Trophoblast cell (in vitro differentiated cells and primary cell): Measurements from ENCODE around the gene FUT2.

Experiments used
- DNase-seq, 2 donors: peaks; one replicate each; pipeline ENCODE4 v3.0.0-alpha.2; 2016
- H2AFZ ChIP-seq: 2 replicates; pipeline ENCODE4 v1.6.1; 2013; ENCODE audit warnings: low read length, moderate library complexity, mild to moderate bottlenecking; ENCODE audit not compliant: insufficient read depth, poor library complexity
- H2AK5ac ChIP-seq: 2 replicates; pipeline ENCODE4 v1.6.1; 2013; ENCODE audit warnings: mild to moderate bottlenecking, low read length
- H2BK120ac ChIP-seq: 2 replicates; pipeline ENCODE4 v1.6.1; 2013; ENCODE audit warnings: low read length, mild to moderate bottlenecking, moderate library complexity; ENCODE audit not compliant: insufficient read depth, poor library complexity
- H2BK12ac ChIP-seq: 2 replicates; pipeline ENCODE4 v1.6.1; 2013; ENCODE audit warnings: mild to moderate bottlenecking, low read length, moderate library complexity
- H2BK5ac ChIP-seq: 2 replicates; pipeline ENCODE4 v1.6.1; 2013; ENCODE audit warnings: low read length, low read depth, moderate library complexity, mild to moderate bottlenecking; ENCODE audit not compliant: poor library complexity
- H3K14ac ChIP-seq: 2 replicates; pipeline ENCODE4 v1.6.1; 2013; ENCODE audit warnings: mild to moderate bottlenecking, low read length
- H3K18ac ChIP-seq: 2 replicates; pipeline ENCODE4 v1.6.1; 2013; ENCODE audit warnings: mild to moderate bottlenecking, low read length
- H3K23ac ChIP-seq: 2 replicates; pipeline ENCODE4 v1.6.1; 2013; ENCODE audit warnings: low read length
- H3K27ac ChIP-seq: 2 replicates; pipeline ENCODE4 v1.5.1; 2013; ENCODE audit warnings: low read depth, mild to moderate bottlenecking, inconsistent platforms, low read length, moderate library complexity
- H3K27me3 ChIP-seq: 2 replicates; pipeline ENCODE4 v1.6.1; 2013; ENCODE audit warnings: inconsistent platforms, mild to moderate bottlenecking, low read length, moderate library complexity; ENCODE audit not compliant: insufficient read depth
- H3K36me3 ChIP-seq, 2 experiments: 1 replicate in 1 of 2; 2 replicates in 1 of 2; pipeline ENCODE4 v1.6.1; 2013; ENCODE audit warnings: low read length in 2 of 2, mild to moderate bottlenecking in 2 of 2, moderate library complexity in 1 of 2; ENCODE audit not compliant: insufficient read depth in 2 of 2, control insufficient read depth in 1 of 2
- H3K4ac ChIP-seq: 2 replicates; pipeline ENCODE4 v1.6.1; 2013; ENCODE audit warnings: low read depth, mild to moderate bottlenecking, low read length, moderate library complexity
- H3K4me1 ChIP-seq, 2 experiments: 1 replicate in 1 of 2; 2 replicates in 1 of 2; pipeline ENCODE4 v1.6.1; 2013; ENCODE audit warnings: low read length in 2 of 2, mild to moderate bottlenecking in 2 of 2, moderate library complexity in 1 of 2; ENCODE audit not compliant: insufficient read depth in 2 of 2, control insufficient read depth in 1 of 2
- H3K4me2 ChIP-seq: 2 replicates; pipeline ENCODE4 v1.6.1; 2013; ENCODE audit warnings: inconsistent platforms, mild to moderate bottlenecking, low read length, moderate library complexity
- H3K4me3 ChIP-seq: 2 replicates; pipeline ENCODE4 v1.5.1; 2013; ENCODE audit warnings: mild to moderate bottlenecking, low read depth, low read length, inconsistent platforms
- H3K79me1 ChIP-seq: one replicate; pipeline ENCODE4 v1.6.1; 2013; ENCODE audit warnings: low read length
- H3K79me2 ChIP-seq: 2 replicates; pipeline ENCODE4 v1.6.1; 2013; ENCODE audit warnings: low read length, mild to moderate bottlenecking; ENCODE audit not compliant: control insufficient read depth, insufficient read depth, poor library complexity
- H3K9ac ChIP-seq: 2 replicates; pipeline ENCODE4 v1.6.1; 2013; ENCODE audit warnings: mild to moderate bottlenecking, low read length
- H3K9me3 ChIP-seq: 2 replicates; pipeline ENCODE4 v1.6.1; 2013; ENCODE audit warnings: low read depth, mild to moderate bottlenecking, control low read depth, inconsistent platforms, low read length; ENCODE audit not compliant: insufficient read depth
- H4K12ac ChIP-seq: 2 replicates; pipeline ENCODE4 v1.6.1; 2013; ENCODE audit warnings: low read depth, mild to moderate bottlenecking, low read length, moderate library complexity
- H4K8ac ChIP-seq: 2 replicates; pipeline ENCODE4 v1.6.1; 2013; ENCODE audit warnings: low read depth, mild to moderate bottlenecking, low read length, moderate library complexity
- H4K91ac ChIP-seq: one replicate; pipeline ENCODE4 v1.6.1; 2013; ENCODE audit warnings: low read depth, mild to moderate bottlenecking, low read length, moderate library complexity
- WGBS: extraction: QIAGEN DNeasy Blood & Tissue Kit; methylation state at CpG from one replicate; pipeline ENCODE4 v1.1.7; 2013; ENCODE audit warnings: missing lambda C conversion rate; ENCODE audit not compliant: insufficient read length, insufficient coverage; ENCODE audit errors: extremely low coverage; 5-methylcytosine and 5-hydroxymethylcytosine counted together

The FUT2 gene

DNA sequence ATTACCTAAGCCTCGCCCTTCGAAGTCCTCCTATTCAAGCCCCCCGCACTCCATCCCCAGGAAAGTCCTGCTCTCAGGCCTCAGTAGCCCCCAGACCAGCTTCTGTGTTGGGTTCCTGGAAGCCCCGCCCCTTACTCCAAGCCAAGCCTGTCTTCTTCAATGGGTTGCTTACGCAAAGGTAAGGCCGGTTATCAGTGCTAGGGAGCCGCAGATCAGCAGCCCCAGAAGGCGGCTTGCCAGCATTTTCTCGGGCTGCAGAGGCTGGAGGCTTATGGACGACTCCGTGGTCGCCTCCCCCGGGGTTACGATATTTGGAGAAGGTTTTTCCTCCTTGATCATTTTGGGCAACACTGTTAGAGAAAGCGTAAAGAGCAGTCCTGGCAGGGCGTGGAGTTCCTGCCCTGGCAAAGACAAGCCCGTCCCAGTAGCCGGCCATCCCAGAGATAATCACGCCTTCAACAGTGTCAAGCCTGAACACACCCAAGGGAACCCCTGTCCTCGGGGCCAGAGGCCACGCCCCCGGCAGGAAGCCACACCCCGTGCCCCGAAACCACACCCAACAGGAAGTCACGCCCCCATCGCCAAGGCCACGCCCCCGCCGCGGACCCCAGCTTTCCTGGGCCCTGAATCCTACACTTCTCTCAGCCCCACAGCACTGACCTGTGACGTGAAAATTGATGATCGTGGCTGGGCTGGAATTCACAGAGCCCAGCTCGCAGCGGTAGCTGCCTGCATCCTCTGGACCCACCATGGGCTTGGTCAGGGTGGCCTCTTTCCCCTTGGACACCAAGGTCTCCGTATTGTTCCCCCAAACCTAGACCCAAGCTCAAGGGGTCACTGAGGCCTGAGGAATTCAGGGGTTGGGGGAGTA is 45.6 kb downstream of the FUT2 start:
- Histone ChIP-seq H3K9ac (no peak overlapping the region), H4K91ac (no peak overlapping the region), H4K8ac (no peak overlapping the region), H3K36me3 (no peaks in the 10 kb centered on the region), H3K4me3 (no peak overlapping the region), H3K9me3 (peaks cover 8% of the 10 kb centered on the region), H2BK5ac (no peak overlapping the region), H4K12ac (no peak overlapping the region), H3K23ac (no peak overlapping the region), H2AFZ (no peak overlapping the region), H3K79me1 (peaks cover 4% of the 10 kb centered on the region), H3K27ac (no peak overlapping the region), H3K27me3 (peaks cover 16% of the 10 kb centered on the region), H3K4ac (no peak overlapping the region), H3K4me2 (no peak overlapping the region), H3K18ac (no peak overlapping the region), H2BK120ac (no peak overlapping the region), H2AK5ac (no peak overlapping the region), H3K4me1 (peaks cover 9 to 10% of the 10 kb centered on the region in 2 experiments), H3K79me2 (no peaks in the 10 kb centered on the region), H3K14ac (no peak overlapping the region), H2BK12ac (no peak overlapping the region)
- no CpG with 5 or more reads among the region's 35 CpGs for WGBS
- DNase-seq: peak in 1 of 2 donors; percentile 23

DNA sequence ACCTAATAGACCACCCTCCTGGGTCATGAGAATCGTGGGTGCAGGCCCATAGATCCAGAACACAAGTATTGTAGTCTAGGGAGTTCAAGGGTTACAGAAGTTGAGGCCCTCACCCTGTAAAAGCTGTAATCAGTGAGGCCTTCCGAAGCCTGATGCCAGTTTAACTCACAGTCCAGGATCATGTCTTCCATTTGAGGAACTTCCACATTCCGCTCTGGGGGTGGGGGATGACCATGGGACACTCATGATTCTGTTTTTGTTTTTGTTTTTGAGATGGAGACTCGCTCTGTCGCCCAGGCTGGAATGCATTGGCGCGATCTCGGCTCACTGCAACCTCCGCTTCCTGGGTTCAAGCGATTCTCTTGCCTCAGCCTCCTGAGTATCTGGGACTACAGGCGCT is 46.3 kb downstream of the FUT2 start:
- Histone ChIP-seq H2BK5ac (no peak overlapping the region), H2AK5ac (no peak overlapping the region), H2BK12ac (no peak overlapping the region), H2AFZ (no peak overlapping the region), H3K4me1 (peaks cover 10 to 11% of the 10 kb centered on the region in 2 experiments), H3K36me3 (no peaks in the 10 kb centered on the region), H3K18ac (no peak overlapping the region), H2BK120ac (no peak overlapping the region), H4K8ac (no peak overlapping the region), H3K27me3 (peaks cover 16% of the 10 kb centered on the region), H4K12ac (no peak overlapping the region), H3K9ac (no peak overlapping the region), H3K4me3 (no peak overlapping the region), H3K27ac (no peak overlapping the region), H3K14ac (no peak overlapping the region), H3K4me2 (no peak overlapping the region), H4K91ac (no peak overlapping the region), H3K23ac (no peak overlapping the region), H3K9me3 (peaks cover 8% of the 10 kb centered on the region), H3K79me2 (no peaks in the 10 kb centered on the region), H3K4ac (no peak overlapping the region), H3K79me1 (peaks cover 6% of the 10 kb centered on the region)
- DNase-seq: no peak
- no CpG with 5 or more reads among the region's 11 CpGs for WGBS

DNA sequence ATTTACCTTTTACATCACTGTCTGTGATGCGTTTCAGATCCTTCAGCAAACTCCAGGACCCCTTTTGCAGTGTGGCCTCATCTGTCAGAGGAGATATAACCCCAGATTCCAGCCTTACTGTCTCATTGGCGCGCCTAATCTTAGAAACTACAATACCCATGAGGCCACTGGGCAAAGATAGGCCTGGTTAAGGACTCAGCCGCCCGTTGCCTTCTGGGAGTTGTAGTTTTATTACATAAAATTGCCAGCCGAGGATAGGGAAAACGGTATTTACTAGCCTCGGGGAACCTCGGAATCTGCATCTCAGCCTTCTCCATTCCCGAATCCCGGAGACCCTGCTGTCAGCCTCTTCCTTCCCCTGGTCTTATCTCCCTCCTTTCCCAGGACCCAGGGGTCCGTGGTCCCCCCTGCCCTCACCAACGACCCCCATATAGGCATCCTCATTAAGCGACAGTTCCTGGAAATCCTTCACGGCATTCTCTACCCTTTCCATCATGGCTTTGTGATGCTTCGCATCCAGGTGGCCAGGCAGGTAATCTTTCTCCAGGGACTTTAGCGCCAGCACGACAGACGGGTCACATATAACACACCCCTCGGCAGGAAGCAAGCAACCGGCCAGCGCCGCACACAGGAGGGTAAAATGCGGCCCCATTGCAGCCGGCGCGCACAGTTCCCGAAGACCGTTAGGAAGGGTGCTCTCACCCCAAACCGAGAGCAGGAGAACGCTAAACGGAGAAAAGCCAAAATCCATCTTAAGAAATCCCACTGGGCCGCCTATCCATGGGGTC is 49.6 kb downstream of the FUT2 start:
- no peak overlapping the region for H3K18ac ChIP-seq
- H3K4me1 ChIP-seq: peaks cover 0 to 3% of the 10 kb centered on the region in 2 experiments
- peak; percentile 42 to 87 for DNase-seq
- H4K8ac ChIP-seq: no peak overlapping the region
- H2AK5ac ChIP-seq: no peak overlapping the region
- H3K27me3 ChIP-seq: peaks cover 3% of the 10 kb centered on the region
- H4K12ac ChIP-seq: no peak overlapping the region
- no peak overlapping the region for H2AFZ ChIP-seq
- H3K27ac ChIP-seq: no peak overlapping the region
- no peak overlapping the region for H2BK12ac ChIP-seq
- no peak overlapping the region for H3K4me3 ChIP-seq
- no peak overlapping the region for H3K4me2 ChIP-seq
- H2BK5ac ChIP-seq: no peak overlapping the region
- no peak overlapping the region for H3K23ac ChIP-seq
- H3K79me1 ChIP-seq: peaks cover 2% of the 10 kb centered on the region
- no peak overlapping the region for H2BK120ac ChIP-seq
- H4K91ac ChIP-seq: no peak overlapping the region
- no peaks in the 10 kb centered on the region for H3K79me2 ChIP-seq
- H3K9ac ChIP-seq: no peak overlapping the region
- H3K14ac ChIP-seq: no peak overlapping the region
- WGBS: no CpG with 5 or more reads among the region's 33 CpGs
- peaks cover 4% of the 10 kb centered on the region for H3K9me3 ChIP-seq
- H3K36me3 ChIP-seq: no peaks in the 10 kb centered on the region
- H3K4ac ChIP-seq: no peak overlapping the region

DNA sequence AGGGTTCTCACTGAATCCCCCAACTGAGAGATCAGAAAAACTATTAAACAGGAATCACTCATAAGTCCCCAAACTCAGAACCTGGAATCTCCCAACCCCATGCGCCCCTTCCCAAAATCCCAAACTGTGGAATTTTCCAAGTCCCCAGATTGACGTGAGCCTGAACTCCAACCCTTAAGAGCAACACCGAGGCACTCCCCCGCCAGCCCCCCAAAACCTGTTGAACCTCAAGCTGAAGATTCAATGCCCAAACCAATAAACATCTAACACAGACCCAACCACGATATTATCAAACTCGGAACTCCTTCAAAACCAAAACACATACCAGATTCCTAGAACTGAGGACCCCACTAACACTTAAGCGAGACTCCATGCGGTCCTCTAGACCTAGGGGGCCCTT is 50.3 kb downstream of the FUT2 start:
- H3K4me1 ChIP-seq: peaks cover 0 to 3% of the 10 kb centered on the region in 2 experiments
- WGBS: no CpG with 5 or more reads among the region's 8 CpGs
- H3K9me3 ChIP-seq: peaks cover 4% of the 10 kb centered on the region
- H3K79me2 ChIP-seq: no peaks in the 10 kb centered on the region
- no peak for DNase-seq
- H3K79me1 ChIP-seq: peaks cover 2% of the 10 kb centered on the region
- H3K27me3 ChIP-seq: no peaks in the 10 kb centered on the region
- H3K23ac ChIP-seq: no peak overlapping the region
- H3K27ac ChIP-seq: no peak overlapping the region
- H2BK5ac ChIP-seq: no peak overlapping the region
- H4K12ac ChIP-seq: peak overlapping the region; percentile 72
- peak overlapping the region; percentile 56 for H4K8ac ChIP-seq
- H3K4me2 ChIP-seq: no peak overlapping the region
- H3K4ac ChIP-seq: no peak overlapping the region
- no peak overlapping the region for H2BK120ac ChIP-seq
- no peak overlapping the region for H2AK5ac ChIP-seq
- H2AFZ ChIP-seq: peak overlapping the region; percentile 86
- H3K18ac ChIP-seq: no peak overlapping the region
- no peak overlapping the region for H3K9ac ChIP-seq
- peak overlapping the region; percentile 3 for H4K91ac ChIP-seq
- no peaks in the 10 kb centered on the region for H3K36me3 ChIP-seq
- no peak overlapping the region for H2BK12ac ChIP-seq
- H3K14ac ChIP-seq: no peak overlapping the region
- no peak overlapping the region for H3K4me3 ChIP-seq
